ENCODE data around the gene C20orf144.

Gene C20orf144

GRCh38 chr20:33650111-33650752 lies 11.9 kb upstream of the C20orf144 start:
- no peak for DNase-seq (ENCODE audit: low read depth)

DNA sequence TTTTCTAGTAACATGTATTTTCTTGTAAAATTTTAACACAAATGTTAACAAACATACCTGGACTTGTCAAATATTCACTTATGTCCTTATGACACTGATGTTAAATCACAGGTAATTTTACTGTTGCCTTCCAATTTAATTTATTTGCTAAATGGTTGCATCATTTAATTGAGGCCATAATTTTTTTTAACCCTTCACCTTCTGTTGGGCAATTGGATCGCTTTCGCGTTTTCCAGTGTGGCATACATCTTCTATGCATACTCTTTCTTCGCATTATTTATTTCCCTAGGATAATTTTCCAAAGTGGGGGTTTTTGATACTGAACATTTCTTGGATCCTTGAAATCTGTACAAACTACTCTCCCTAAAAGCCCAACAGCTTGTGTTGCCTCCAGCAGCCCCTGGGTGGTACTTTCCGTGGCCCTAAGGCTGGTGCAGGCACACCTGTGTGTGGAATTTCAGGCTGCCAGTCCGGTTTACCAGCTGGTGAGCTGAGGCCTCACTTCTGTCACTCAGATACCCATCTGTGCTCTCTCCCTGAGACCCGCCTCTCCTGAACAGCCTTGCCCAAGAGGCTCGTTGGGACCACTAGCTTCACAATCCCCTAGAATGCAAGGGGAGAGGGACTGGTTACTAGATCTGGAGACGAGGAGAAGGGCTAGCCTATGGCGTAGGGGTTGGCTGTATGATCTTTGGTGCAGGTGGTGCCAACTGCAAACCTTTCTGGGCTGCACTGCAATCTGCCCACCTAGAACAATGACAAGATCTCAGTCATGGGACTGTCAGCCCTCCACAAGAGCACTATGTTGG lies 11.2 kb upstream of the C20orf144 start:
- DNase-seq (ENCODE audit: low read depth) = no peak

DNA sequence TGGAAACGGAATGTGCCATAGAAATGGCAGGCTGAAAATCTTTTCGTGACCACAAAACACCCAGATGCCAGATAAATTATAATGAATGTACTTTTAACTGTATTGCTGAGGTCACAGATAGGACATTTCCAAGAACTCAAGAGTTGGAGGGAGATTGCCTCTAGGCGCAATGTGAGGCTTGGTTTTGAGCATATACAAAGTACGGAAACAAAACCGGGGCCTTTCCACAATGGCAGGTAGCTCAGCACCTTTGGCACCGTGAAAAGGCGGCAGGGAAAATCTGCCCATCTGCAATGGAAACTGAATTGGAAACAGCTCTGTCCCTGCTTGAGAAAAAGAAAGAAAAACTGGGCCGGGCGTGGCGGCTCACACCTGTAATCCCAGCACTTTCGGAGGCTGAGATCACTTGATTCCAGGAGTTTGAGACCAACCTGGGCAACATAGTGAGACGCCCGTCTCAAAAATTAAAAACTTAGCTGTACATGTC lies 10.5 kb upstream of the C20orf144 start:
- no peak for DNase-seq (ENCODE audit: low read depth)

DNA sequence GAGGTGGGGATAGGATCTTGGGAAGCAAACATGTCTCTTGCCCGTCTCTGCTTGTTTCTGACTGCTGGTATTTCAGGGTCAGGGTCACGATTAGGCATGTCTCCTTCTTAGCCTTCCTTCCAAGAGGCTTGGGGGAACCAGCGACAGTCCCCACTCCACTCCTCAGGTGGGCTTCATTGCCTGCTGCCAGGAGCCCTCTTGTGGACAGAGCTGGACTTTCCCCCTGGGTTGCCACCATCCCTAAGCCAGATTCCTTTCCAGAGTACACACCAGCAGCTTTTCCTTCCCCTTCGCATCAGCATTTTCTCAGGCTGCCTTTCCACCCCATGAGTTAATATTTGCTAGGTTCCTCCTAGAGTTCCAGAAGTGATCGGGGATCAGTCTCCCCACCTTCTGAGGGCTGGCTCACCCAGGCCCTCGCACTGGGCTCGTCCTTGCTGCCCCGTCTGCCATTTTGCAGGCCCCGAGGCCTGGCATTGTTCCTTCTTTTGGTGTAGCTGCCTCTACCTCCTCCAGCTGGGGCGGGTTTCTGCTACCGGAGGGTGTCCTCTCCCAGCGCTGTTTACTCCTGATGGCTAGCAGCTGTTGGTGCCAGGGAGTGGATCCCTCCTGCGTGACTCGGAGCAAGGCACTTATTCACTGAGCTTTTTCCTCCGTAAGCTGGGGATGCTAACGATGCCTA lies 8.8 kb upstream of the C20orf144 start:
- no peak for DNase-seq (ENCODE audit: low read depth)

GRCh38 chr20:33653900-33654596 lies 8.1 kb upstream of the C20orf144 start:
- DNase-seq (ENCODE audit: low read depth) = no peak

- DNase-seq (ENCODE audit: low read depth) = no peak
Measured at GRCh38 chr20:33654680-33655161, 7.4 kb upstream of the C20orf144 start.

DNA sequence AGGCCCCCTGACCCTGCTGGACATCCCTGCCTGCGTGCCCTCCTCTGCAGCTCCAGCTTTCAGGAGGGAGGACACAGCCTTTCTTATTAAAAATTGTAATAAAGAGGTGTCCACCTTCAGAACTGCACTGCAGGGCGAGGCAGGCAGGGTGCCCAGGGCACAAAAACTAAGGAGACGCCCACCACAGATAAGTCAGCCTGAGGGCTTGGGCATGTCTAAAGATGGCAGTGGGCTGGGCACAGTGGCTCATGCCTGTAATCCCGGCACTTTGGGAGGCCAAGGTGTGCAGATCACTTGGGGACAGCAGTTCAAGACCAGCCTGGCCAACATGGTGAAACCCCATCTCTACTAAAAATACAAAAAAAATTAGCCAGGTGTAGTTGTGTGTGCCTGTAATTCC lies 7.0 kb upstream of the C20orf144 start:
- DNase-seq (ENCODE audit: low read depth) = no peak

DNA sequence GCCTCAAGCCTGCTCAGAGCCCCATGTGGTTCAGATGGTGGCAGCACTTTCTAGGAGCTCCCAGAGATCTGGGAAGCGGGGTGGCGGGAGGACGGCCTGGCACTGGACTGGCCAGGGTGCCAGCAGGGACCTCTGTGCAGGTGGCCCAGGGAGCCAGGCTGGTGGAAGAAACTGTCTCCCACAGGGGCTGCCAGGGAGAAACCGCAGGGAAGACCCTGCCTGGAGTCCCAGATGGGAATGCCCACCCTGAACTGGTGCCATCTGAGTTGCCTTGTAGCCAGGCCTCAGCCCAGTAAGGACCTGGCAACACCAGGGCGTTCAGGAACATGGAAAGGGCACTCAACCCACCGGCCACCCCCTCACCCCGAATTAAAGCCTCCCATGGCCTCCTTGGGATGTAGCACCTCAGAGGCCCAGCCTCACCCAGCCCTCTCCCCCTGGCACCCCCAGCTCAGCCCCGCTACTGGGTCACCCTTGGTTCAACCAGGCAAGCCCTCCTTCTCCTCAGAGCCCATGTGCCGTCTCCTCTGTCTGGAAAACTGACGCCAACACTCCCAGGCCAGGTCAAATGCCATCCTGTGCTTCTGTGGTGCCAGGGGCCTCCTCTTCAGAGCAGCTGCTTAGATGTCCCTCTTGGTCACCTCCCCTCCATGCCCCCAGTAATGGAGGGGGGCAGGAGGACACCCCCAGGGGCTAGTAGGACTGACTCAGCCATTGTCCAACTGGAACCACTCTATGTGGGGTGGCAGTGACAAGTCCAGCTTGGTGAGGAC lies 5.9 kb upstream of the C20orf144 start:
- no peak for DNase-seq (ENCODE audit: low read depth)

- no peak for DNase-seq (ENCODE audit: low read depth)
Measured at GRCh38 chr20:33656783-33657703, 5.1 kb upstream of the C20orf144 start.

GRCh38 chr20:33657704-33658095 lies 4.4 kb upstream of the C20orf144 start:
- no peak for DNase-seq (ENCODE audit: low read depth)

GRCh38 chr20:33658510-33658909 lies 3.6 kb upstream of the C20orf144 start:
- no peak for DNase-seq (ENCODE audit: low read depth)

DNA sequence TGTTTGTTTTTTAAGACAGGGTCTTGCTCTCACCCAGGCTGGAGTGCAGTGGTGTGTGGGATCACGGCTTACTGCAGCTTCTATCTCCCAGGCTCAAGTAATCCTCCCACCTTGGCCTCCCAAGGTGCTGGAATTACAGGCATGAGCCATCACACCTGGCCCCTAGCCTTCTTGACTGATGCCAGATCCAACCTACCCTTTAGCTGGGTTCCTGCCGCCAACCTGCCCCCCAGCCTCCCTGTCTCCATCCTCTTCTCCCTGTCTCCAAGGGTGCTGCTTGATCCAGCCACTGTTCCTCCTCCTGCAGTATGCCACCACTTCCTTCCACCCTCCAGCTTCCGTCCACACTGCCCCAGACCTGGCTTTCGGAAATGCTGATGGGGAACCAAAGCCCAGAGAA lies 3.2 kb upstream of the C20orf144 start:
- no peak for DNase-seq (ENCODE audit: low read depth)

GRCh38 chr20:33659341-33660034 lies 2.6 kb upstream of the C20orf144 start:
- DNase-seq (ENCODE audit: low read depth) = no peak

GRCh38 chr20:33660035-33660684 lies 2.0 kb upstream of the C20orf144 start:
- DNase-seq (ENCODE audit: low read depth) = no peak

- no peak for DNase-seq (ENCODE audit: low read depth)
Measured at GRCh38 chr20:33660685-33661058, 1.5 kb upstream of the C20orf144 start.

DNA sequence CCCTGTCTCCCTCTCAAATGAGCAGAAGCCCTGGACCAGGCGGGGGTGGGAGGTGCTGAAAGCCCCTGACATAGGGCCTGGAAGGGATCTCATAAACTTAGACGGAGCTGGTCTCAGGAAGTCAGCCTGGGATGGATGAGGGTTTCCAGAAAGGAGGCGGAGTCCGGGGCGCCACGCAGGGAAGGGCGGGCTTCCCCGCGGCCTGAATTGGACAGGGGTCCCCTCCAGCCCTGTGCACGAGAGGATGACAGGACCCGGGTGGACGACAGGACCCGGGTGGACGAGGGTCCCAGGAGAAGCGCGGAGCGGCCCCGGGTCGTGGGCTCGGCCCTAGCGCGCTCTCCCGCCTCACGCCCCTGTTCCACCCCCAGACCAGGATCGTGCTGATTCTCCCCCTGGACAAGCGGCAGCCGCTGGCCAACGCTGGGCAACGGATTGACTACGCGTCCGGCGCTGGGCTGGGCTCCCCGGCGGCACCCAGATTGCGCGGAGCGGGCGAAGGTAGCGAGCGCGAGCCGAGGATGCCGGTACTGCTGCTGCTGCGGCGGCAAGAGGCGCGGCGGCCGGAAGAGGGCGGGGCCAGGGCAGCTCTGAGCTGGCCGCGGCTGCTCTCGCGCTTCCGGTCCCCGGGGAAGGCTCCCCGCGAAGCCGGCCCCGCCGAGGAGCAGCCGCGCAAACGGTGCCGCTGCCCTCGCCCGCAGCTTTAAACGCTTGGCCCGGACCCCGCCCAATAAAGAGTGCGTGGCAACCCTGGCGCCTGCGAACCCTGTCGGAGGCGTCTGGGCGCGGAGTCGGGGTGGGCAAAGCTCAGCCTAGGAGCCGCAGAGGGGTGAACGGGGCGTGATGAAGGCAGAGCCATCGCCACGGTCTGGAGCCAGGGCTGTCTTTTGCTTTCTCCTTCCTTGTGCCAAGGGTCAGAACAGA lies 1.3 kb downstream of the C20orf144 start:
- DNase-seq (ENCODE audit: low read depth) = peak; percentile 67

DNA sequence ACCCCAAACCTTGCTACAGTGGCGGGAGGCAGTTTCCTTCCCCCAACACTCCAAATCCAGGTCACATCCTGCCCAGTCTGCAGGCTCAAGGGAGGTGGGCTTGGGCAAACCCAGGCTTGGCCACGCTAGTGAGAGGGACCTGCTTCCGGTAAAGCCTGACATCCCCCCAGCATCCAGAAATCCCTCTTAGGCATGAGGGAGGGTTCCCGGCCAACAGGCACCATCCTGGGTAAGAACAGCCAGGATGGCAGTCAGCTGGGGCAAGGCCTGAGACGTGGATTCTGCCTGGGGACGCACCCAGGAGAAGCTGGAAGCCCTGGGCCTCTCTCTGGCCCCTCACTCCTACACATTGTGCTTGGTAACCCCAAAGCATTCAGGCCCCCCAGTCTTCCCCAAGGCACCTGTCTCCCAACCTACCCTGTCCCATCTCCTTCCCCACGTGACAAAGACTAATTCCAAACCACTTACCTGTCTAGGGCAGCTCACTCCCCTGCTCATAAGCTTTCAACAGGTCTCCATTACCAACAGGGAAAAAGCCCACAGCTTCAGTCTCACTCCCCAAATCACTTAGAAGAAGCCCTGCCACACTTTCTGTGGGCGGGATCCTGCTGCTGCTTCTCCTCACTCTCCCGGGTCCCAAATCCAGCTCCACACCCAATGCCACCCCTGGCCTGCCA lies 2.1 kb downstream of the C20orf144 start:
- no peak for DNase-seq (ENCODE audit: low read depth)

DNA sequence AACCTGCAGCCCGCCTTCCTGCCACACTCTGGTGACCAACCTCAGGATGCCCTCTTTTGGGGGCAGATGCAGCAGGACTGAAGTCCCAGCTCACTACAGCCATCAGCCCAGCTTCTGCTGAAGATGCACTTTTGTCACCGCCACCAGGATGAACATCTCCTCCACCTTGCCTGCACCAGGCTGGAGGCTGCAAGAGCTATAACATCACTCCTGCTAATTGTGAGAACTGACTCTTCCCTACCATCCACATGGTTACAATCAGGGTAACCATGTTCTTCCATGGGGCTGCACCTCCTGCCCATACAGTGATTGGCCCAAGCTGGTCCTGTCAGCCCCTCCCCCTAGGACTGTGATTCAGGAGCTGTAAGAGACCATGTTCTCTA lies 2.6 kb downstream of the C20orf144 start:
- no peak for DNase-seq (ENCODE audit: low read depth)
